CD4-positive, alpha-beta memory T cell (primary cell): ENCODE results near the gene XCR1. TPM values are rescaled to one million over a fixed set of nuclear protein-coding genes. Genes with fewer than 3 reads are reported as not detected.
A peak's percentile ranks its signal among the peaks of the same experiment; 100 is the strongest.

Source experiments
- CTCF ChIA-PET: fragments of 350-600 bp; sonication (Branson Sonifier 250); formaldehyde crosslinking; loops from one replicate; lab custom pipeline; 2021; ENCODE audit warnings: inconsistent platforms; ENCODE audit not compliant: partially characterized antibody; lab: Charles Lee
- POLR2A ChIA-PET: fragments of 350-600 bp; sonication (Branson Sonifier 250); formaldehyde crosslinking; loops from one replicate; lab custom pipeline; 2021; ENCODE audit not compliant: partially characterized antibody; lab: Charles Lee
- DNase-seq, 5 donors: peaks; one replicate each; pipeline versions ENCODE4 v3.0.0 to v3.0.0-alpha.2; 2020 to 2022; ENCODE audit warnings: mixed read lengths in 1 of 5
- H3K27ac ChIP-seq: one replicate; pipeline ENCODE4 v1.7.0; 2013; ENCODE audit warnings: low read depth, low read length
- H3K27me3 ChIP-seq: 2 replicates; pipeline ENCODE4 v1.7.0; 2013; ENCODE audit warnings: mild to moderate bottlenecking, low read length, moderate library complexity; ENCODE audit not compliant: insufficient read depth
- H3K36me3 ChIP-seq: 2 replicates; pipeline ENCODE4 v1.7.0; 2013; ENCODE audit warnings: mild to moderate bottlenecking, low read length, moderate library complexity; ENCODE audit not compliant: insufficient read depth
- H3K4me1 ChIP-seq: 2 replicates; pipeline ENCODE4 v1.7.0; 2013; ENCODE audit warnings: mild to moderate bottlenecking, low read length, moderate library complexity; ENCODE audit not compliant: insufficient read depth
- H3K4me3 ChIP-seq, 2 donors: one replicate each; pipeline ENCODE4 v1.7.0; 2013; ENCODE audit warnings: low read length in 2 of 2, mild to moderate bottlenecking in 1 of 2
- H3K9me3 ChIP-seq, 2 donors: one replicate each; pipeline ENCODE4 v1.7.0; 2013; ENCODE audit warnings: low read length in 2 of 2, control low read depth in 1 of 2; ENCODE audit not compliant: control insufficient read depth in 1 of 2
- H3K27ac Mint-ChIP-seq, 7 donors: one replicate each; pipeline ENCODE4 v1.8.0; 2020 to 2021; ENCODE audit warnings: mixed read lengths in 7 of 7, mild to moderate bottlenecking in 6 of 7, inconsistent platforms in 3 of 7, moderate library complexity in 3 of 7
- H3K27me3 Mint-ChIP-seq, 2 donors: one replicate each; pipeline ENCODE4 v1.8.0; 2020 to 2021; ENCODE audit warnings: mixed read lengths in 2 of 2
- H3K36me3 Mint-ChIP-seq, 2 donors: one replicate each; pipeline ENCODE4 v1.8.0; 2020 to 2021; ENCODE audit warnings: mixed read lengths in 2 of 2, inconsistent platforms in 1 of 2, mild to moderate bottlenecking in 1 of 2
- H3K4me1 Mint-ChIP-seq, 4 donors: one replicate each; pipeline ENCODE4 v1.8.0; 2020 to 2021; ENCODE audit warnings: mixed read lengths in 4 of 4, mild to moderate bottlenecking in 1 of 4
- H3K4me3 Mint-ChIP-seq, 8 donors: one replicate each; pipeline ENCODE4 v1.8.0; 2020 to 2021; ENCODE audit warnings: mixed read lengths in 8 of 8, mild to moderate bottlenecking in 7 of 8, moderate library complexity in 6 of 8, inconsistent platforms in 3 of 8
- H3K9me3 Mint-ChIP-seq, 8 donors: one replicate each; pipeline ENCODE4 v1.8.0; 2020 to 2021; ENCODE audit warnings: mixed read lengths in 8 of 8, mild to moderate bottlenecking in 5 of 8, inconsistent platforms in 3 of 8, moderate library complexity in 1 of 8
- intact Hi-C: fragments of 100-400 bp; cut with micrococcal nuclease; formaldehyde crosslinking; loops from one replicate; pipeline ENCODE4 v1.15.1; 2023
- polyA plus RNA-seq, 2 donors: library from polyadenylated mRNA; unstranded; fragments of 300-500 nt; fragmentation: Illumina TruSeq; gene quantifications; one replicate each; pipeline ENCODE4 v1.2.3, GENCODE V29; 2021
- total RNA-seq, 2 experiments: library from RNA; stranded (reverse); gene quantifications; one replicate each; pipeline ENCODE4 v1.2.3, GENCODE V29; 2021

The XCR1 gene
- total and polyA plus RNA-seq, 4 experiments from 2014 or later: not detected

DNA sequence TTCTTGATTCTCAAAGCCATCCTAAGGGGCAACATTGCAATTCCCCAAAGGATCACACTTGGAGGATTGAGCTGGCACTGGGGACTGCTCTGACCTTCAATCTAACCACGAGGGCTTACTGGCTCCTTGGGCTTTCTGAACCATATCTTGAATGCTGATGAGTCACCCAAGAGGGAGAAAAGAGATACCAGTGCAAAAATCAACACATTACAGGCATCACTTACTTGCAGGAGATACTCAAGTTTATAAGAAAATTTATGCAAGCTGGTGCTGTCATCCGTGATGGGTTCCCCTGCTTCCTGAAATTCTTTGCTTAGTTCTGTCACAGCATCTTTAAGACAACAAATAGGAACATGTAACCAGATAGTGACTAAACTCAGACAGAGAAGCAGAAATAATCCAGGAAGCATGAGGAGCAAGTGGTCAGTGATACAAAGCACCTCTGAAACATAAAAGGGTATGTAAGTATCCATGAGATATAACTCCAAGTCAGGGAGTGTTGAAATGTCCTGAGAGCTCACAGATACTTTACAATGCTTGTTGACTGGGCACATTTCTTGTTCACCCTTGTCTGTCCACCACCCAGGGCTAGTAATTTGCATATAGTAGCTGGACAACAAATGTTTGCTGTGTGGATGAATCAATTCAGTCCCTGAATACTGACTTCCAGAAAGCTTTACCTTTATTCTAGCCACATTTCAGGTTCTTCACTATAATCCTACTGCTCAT lies 45.8 kb downstream of the XCR1 start:
- H3K4me3 Mint-ChIP-seq: peak overlapping the region in 2 of 8 donors; percentile 5 to 17
- ChIA-PET POLR2A (interaction anchor here (0.8 to 3.8 kb wide), 7 partner anchors 12 to 84 kb away, joined by 3 to 51 read pairs (median 4); partner anchors contain the start of gene FYCO1), CTCF (interaction anchor here (1.1 to 6.0 kb wide), 4 partner anchors 10 to 96 kb away, joined by 3 to 39 read pairs (median 29); no protein-coding TSS in a partner anchor)
- no peak for DNase-seq
- intact Hi-C loops: no loop called here
- peak overlapping the region in 6 of 7 donors; percentile 12 to 86 (median 61) for H3K27ac Mint-ChIP-seq
- peaks cover 50 to 75% of the 10 kb centered on the region in 2 donors for H3K36me3 Mint-ChIP-seq
- H3K4me1 Mint-ChIP-seq: peaks cover 32 to 88% (median 58%) of the 10 kb centered on the region in 4 donors
- Histone ChIP-seq H3K27me3 (no peaks in the 10 kb centered on the region), H3K4me1 (peaks cover 63% of the 10 kb centered on the region), H3K4me3 (no peak overlapping the region), H3K9me3 (no peaks in the 10 kb centered on the region), H3K36me3 (peaks cover 44% of the 10 kb centered on the region), H3K27ac (no peak overlapping the region)
- no peaks in the 10 kb centered on the region for H3K27me3 Mint-ChIP-seq
- no peaks in the 10 kb centered on the region for H3K9me3 Mint-ChIP-seq

DNA sequence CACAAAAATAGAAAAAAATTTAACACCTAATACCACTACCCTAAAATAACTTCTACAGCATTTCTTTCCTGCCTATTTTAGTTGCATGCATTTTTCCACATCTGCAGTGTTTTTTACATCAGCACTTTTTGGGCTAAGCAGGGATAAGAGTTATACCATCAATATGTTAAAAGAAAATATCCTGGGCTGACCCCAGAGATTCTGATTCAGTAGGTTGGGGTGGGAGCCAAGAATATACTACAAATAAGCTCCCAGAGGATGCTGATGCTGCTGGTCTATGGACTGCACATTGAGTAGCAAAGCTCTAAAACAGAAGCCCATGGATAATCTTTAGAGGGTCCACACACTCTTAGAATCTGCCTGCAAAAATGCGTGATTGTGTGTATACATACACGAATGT lies 46.5 kb downstream of the XCR1 start:
- Histone ChIP-seq H3K27me3 (no peaks in the 10 kb centered on the region), H3K27ac (no peak overlapping the region), H3K4me3 (no peak overlapping the region), H3K36me3 (peaks cover 44% of the 10 kb centered on the region), H3K4me1 (peaks cover 64% of the 10 kb centered on the region), H3K9me3 (no peaks in the 10 kb centered on the region)
- Mint-ChIP-seq H3K27me3 (no peaks in the 10 kb centered on the region), H3K4me3 (peak overlapping the region in 1 of 8 donors; percentile 5), H3K27ac (peak overlapping the region in 4 of 7 donors; percentile 12 to 86 (median 69)), H3K4me1 (peaks cover 35 to 88% (median 60%) of the 10 kb centered on the region in 4 donors), H3K9me3 (no peaks in the 10 kb centered on the region), H3K36me3 (peaks cover 50 to 74% of the 10 kb centered on the region in 2 donors)
- intact Hi-C loops: no loop called here
- DNase-seq: no peak
- ChIA-PET CTCF (interaction anchor here (1.5 to 6.0 kb wide), 5 partner anchors 9 to 97 kb away, joined by 3 to 39 read pairs (median 20); partner anchors contain the start of gene CXCR6), POLR2A (interaction anchor here (0.8 to 3.8 kb wide), 6 partner anchors 11 to 85 kb away, joined by 3 to 51 read pairs (median 4); partner anchors contain the start of gene FYCO1)

DNA sequence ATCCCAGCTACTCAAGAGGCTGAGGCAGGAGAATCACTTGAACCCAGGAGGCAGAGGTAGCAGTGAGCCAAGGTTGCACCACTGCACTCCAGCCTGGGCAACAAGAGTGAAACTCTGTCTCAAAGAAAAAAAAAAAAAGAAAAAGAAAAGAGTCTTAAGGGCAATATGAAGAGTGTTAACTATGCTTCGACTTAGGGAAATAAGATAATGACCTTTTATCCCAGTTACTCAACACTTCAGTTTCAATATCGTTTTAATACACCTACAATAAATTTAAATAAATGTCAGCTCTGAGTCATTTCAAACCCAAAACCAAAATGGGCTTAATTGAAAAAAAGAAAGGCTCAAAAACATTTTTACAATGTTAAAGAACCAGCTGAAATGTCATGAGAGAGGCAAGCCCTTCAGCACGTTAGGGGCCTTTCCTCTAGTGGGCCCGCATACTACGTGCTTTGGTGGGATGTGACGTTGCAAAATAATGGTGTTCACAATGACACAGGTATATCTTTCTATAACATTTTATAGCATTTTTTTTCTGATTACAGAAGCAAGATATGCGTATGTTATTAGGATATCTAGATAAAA lies 47.0 kb downstream of the XCR1 start:
- Mint-ChIP-seq H3K9me3 (no peaks in the 10 kb centered on the region), H3K27me3 (no peaks in the 10 kb centered on the region), H3K36me3 (peaks cover 50 to 74% of the 10 kb centered on the region in 2 donors), H3K4me3 (peak overlapping the region in 1 of 8 donors; percentile 40), H3K4me1 (peaks cover 40 to 89% (median 62%) of the 10 kb centered on the region in 4 donors), H3K27ac (peak overlapping the region; percentile 22 to 88 (median 86))
- Histone ChIP-seq H3K36me3 (peaks cover 47% of the 10 kb centered on the region), H3K27me3 (no peaks in the 10 kb centered on the region), H3K4me1 (peaks cover 69% of the 10 kb centered on the region), H3K4me3 (no peak overlapping the region), H3K27ac (no peak overlapping the region), H3K9me3 (no peaks in the 10 kb centered on the region)
- POLR2A ChIA-PET: interaction anchor here (0.9 to 3.8 kb wide), 10 partner anchors 9 to 373 kb away, joined by 3 to 51 read pairs (median 4); partner anchors contain the start of gene FYCO1
- DNase-seq: no peak
- CTCF ChIA-PET: interaction anchor here (1.4 to 6.0 kb wide), 6 partner anchors 9 to 97 kb away, joined by 3 to 39 read pairs (median 12); partner anchors contain the start of gene CXCR6
- intact Hi-C loops: no loop called here

DNA sequence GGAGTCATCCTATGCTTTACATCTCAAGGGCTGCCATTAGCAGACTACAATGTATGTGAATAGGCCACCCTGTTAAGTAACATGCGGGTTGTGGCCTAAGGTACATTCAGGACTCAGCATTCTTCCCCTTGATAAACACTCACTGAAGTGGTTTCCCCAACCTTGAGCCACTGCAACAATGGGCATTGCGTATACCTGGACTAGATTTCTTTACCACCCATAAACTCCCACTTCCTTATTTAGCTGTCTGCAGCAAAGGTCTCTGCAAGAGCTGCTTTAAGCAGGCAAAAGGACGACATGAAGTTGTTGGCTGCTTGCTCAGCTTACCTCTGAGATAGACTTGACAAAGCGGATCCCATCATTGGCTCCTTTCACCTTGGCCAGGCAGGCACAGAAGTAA lies 47.9 kb downstream of the XCR1 start:
- Histone ChIP-seq H3K9me3 (no peaks in the 10 kb centered on the region), H3K4me3 (no peak overlapping the region), H3K27me3 (no peaks in the 10 kb centered on the region), H3K36me3 (peaks cover 51% of the 10 kb centered on the region), H3K27ac (peak overlapping the region; percentile 25), H3K4me1 (peaks cover 79% of the 10 kb centered on the region)
- peak overlapping the region; percentile 63 to 88 (median 86) for H3K27ac Mint-ChIP-seq
- intact Hi-C loops: loop anchor here (5.0 kb wide), 1 partner anchor 37 kb away; the partner anchor contains the start of gene CXCR6
- no peaks in the 10 kb centered on the region for H3K27me3 Mint-ChIP-seq
- H3K4me3 Mint-ChIP-seq: peak overlapping the region in 5 of 8 donors; percentile 35 to 92 (median 42)
- ChIA-PET CTCF (interaction anchor here (1.4 to 6.0 kb wide), 6 partner anchors 10 to 98 kb away, joined by 3 to 39 read pairs (median 12); partner anchors contain the start of gene CXCR6), POLR2A (interaction anchor here (0.6 to 4.6 kb wide), 9 partner anchors 10 to 374 kb away, joined by 3 to 51 read pairs (median 3); partner anchors contain the start of genes CXCR6 and FYCO1)
- peaks cover 50 to 73% of the 10 kb centered on the region in 2 donors for H3K36me3 Mint-ChIP-seq
- no peaks in the 10 kb centered on the region for H3K9me3 Mint-ChIP-seq
- no peak for DNase-seq
- H3K4me1 Mint-ChIP-seq: peaks cover 48 to 93% (median 68%) of the 10 kb centered on the region in 4 donors

DNA sequence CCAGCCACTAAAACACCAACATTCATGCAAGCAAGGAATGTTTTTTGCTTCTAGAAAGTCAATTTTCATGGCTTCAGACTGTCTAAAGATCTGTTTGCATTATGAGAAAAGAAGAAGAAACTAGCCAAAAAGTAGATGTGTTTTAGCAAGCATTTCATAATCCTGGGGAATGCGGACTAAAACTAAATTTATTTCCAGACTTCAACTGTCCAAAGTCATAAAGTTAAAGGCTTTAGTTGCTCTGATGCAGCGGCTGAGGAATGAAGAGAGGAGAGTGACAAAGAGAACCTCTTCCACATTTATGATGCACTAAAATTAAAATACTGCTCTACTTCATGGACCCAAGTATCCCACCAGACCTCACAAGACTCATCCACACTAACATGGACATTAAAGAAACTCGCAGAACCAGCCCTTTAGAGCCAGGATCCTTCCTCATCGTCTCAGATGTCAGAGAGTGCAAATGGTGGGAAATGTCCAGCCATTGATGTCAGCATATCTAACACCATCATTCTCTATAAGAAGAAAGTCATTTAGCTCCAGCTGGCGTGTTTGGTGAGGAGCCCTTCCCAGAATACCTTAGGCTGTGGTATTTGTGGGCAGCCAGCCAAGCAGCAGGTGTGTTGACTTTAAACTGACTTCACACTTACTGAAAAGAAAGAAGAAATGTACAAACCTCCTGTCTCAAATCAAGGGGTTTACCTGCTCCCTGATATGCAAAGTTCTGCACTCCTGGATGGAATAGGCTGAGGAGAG lies 49.1 kb downstream of the XCR1 start:
- Histone ChIP-seq H3K9me3 (no peaks in the 10 kb centered on the region), H3K4me1 (peaks cover 91% of the 10 kb centered on the region), H3K36me3 (peaks cover 40% of the 10 kb centered on the region), H3K27ac (peak overlapping the region; percentile 10), H3K4me3 (peak overlapping the region in 1 of 2 donors; percentile 2), H3K27me3 (no peaks in the 10 kb centered on the region)
- peak overlapping the region in 7 of 8 donors; percentile 38 to 93 (median 79) for H3K4me3 Mint-ChIP-seq
- peak; percentile 38 to 73 (median 48) for DNase-seq
- CTCF ChIA-PET: interaction anchor here (2.3 to 6.1 kb wide), 4 partner anchors 10 to 100 kb away, joined by 8 to 65 read pairs (median 12); partner anchors contain the start of gene CXCR6
- intact Hi-C loops: loop anchor here (5.0 kb wide), 1 partner anchor 36 kb away; the partner anchor contains the start of gene CXCR6
- no peaks in the 10 kb centered on the region for H3K9me3 Mint-ChIP-seq
- no peaks in the 10 kb centered on the region for H3K27me3 Mint-ChIP-seq
- H3K4me1 Mint-ChIP-seq: peaks cover 50 to 96% (median 74%) of the 10 kb centered on the region in 4 donors
- peaks cover 39 to 68% of the 10 kb centered on the region in 2 donors for H3K36me3 Mint-ChIP-seq
- H3K27ac Mint-ChIP-seq: peak overlapping the region; percentile 31 to 99 (median 90)
- POLR2A ChIA-PET: interaction anchor here (1.4 to 7.3 kb wide), 10 partner anchors 9 to 392 kb away, joined by 3 to 108 read pairs (median 14); partner anchors contain the start of genes CCR5, CXCR6 and FYCO1
